GM12878 (cell line): ENCODE measurements around the gene SCARF2. TPM values are rescaled to one million over a fixed set of nuclear protein-coding genes. Genes with fewer than 3 reads are reported as not detected.

ENCODE experiments used
- GABPA ChIP-seq: IDR thresholded peaks from 2 replicates; pipeline ENCODE4 v1.6.1; 2014; ENCODE audit warnings: antibody characterized with exemption, low read depth, mild to moderate bottlenecking, inconsistent platforms
- HDGF ChIP-seq: fragments of 450-650 bp; IDR thresholded peaks from 2 replicates; pipeline ENCODE4 v1.6.1; 2016; ENCODE audit warnings: antibody characterized with exemption
- ZNF384 ChIP-seq: IDR thresholded peaks from 2 replicates; pipeline ENCODE4 v1.6.1; 2012; ENCODE audit warnings: low read depth, mild to moderate bottlenecking, low read length, improper control_type of control experiment, borderline replicate concordance
- polyA plus RNA-seq, 11 experiments: library from polyadenylated mRNA; depleted of rRNA in 4 of 11; unstranded in 6 of 11; stranded (reverse) in 5 of 11; fragments of >200 nt; fragmentation: Nextera tagmentation in 4 of 11; fragmentation: Illumina TruSeq in 1 of 11; extraction: Ambion mirVana in 4 of 11; extraction: Trizol in 1 of 11; gene quantifications; 1 replicate in 1 of 11; 2 replicates in 10 of 11; pipeline versions ENCODE4 v1.2.1 to v1.2.3, GENCODE V29; 2011 to 2016; ENCODE audit warnings: inconsistent platforms in 2 of 11, missing spikeins in 2 of 11, low read depth in 1 of 11
- total RNA-seq, 4 experiments: library from RNA; depleted of rRNA in 3 of 4; stranded (reverse); fragments of >200 nt in 3 of 4; fragmentation: Illumina TruSeq in 1 of 4; extraction: Trizol in 1 of 4; gene quantifications; 2 replicates each; pipeline versions ENCODE4 v1.2.1 to v1.2.3, GENCODE V29; 2013 to 2021
- TF ChIP-seq, protein P1 (sequence below): IDR thresholded peaks from 2 replicates; pipeline ENCODE4 v1.6.1; 2011; ENCODE audit warnings: borderline replicate concordance, low read depth, mild to moderate bottlenecking, moderate library complexity, low read length; ENCODE audit not compliant: insufficient read depth, poor library complexity, severe bottlenecking
- TF ChIP-seq, protein P2 (sequence below): fragments of 450-650 bp; IDR thresholded peaks from 2 replicates; pipeline ENCODE4 v1.6.1; 2017; ENCODE audit warnings: mild to moderate bottlenecking, moderate library complexity

Gene SCARF2
- total and polyA plus RNA-seq, 10 of the 15 experiments (the other 5 are each of a cell fraction or from before 2014, with no cell fraction given), result 0.01 to 0.74 (median 0.17) TPM; not detected in 5

DNA sequence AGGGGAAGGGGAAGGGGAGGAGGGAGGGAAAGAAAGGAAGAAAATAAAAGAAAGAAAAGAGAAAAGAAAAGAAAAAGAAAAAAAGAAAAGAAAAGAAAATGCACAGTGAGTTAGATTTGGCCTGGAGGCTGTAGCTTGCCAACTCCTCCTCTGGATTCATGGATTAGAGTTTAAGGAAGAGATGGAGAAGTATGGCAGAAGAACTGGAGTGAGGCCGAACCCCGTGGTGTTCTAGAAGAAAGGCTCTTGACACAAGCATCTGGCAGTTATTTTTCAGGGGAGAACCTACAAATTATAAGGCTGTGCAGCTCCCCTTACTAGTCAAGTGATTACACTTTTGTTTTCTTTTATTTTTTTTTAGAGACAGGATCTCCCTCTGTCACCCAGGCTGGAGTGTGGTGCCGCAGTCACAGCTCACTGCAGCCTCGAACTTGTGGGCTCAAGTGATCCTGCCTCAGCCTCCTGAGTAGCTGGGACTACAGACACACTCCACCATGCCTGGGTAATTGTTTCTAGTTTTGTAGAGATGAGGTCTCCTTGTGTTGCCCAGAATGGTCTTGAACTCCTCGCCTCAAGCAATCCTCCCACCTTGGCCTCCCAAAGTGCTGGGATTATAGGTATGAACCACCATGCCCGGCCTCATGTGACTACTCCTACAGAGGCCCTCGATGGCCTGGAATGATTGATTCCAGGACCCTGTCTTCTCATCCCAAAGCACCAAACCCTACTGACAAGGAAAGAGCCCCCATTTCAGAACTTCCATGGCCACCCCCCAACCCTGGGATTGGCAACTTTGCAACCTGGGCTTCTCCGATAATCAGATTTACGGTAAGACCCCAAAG lies 24.2 kb downstream of the SCARF2 start (continued):
- TF ChIP-seq, protein P1, sequence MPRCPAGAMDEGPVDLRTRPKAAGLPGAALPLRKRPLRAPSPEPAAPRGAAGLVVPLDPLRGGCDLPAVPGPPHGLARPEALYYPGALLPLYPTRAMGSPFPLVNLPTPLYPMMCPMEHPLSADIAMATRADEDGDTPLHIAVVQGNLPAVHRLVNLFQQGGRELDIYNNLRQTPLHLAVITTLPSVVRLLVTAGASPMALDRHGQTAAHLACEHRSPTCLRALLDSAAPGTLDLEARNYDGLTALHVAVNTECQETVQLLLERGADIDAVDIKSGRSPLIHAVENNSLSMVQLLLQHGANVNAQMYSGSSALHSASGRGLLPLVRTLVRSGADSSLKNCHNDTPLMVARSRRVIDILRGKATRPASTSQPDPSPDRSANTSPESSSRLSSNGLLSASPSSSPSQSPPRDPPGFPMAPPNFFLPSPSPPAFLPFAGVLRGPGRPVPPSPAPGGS, result no peak
- no peak for TF ChIP-seq ZNF384
- TF ChIP-seq, protein P2, sequence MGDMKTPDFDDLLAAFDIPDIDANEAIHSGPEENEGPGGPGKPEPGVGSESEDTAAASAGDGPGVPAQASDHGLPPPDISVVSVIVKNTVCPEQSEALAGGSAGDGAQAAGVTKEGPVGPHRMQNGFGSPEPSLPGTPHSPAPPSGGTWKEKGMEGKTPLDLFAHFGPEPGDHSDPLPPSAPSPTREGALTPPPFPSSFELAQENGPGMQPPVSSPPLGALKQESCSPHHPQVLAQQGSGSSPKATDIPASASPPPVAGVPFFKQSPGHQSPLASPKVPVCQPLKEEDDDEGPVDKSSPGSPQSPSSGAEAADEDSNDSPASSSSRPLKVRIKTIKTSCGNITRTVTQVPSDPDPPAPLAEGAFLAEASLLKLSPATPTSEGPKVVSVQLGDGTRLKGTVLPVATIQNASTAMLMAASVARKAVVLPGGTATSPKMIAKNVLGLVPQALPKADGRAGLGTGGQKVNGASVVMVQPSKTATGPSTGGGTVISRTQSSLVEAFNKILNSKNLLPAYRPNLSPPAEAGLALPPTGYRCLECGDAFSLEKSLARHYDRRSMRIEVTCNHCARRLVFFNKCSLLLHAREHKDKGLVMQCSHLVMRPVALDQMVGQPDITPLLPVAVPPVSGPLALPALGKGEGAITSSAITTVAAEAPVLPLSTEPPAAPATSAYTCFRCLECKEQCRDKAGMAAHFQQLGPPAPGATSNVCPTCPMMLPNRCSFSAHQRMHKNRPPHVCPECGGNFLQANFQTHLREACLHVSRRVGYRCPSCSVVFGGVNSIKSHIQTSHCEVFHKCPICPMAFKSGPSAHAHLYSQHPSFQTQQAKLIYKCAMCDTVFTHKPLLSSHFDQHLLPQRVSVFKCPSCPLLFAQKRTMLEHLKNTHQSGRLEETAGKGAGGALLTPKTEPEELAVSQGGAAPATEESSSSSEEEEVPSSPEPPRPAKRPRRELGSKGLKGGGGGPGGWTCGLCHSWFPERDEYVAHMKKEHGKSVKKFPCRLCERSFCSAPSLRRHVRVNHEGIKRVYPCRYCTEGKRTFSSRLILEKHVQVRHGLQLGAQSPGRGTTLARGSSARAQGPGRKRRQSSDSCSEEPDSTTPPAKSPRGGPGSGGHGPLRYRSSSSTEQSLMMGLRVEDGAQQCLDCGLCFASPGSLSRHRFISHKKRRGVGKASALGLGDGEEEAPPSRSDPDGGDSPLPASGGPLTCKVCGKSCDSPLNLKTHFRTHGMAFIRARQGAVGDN, result no peak
- TF ChIP-seq GABPA, result no peak
- no peak for TF ChIP-seq HDGF
